CD8-positive, alpha-beta memory T cell (primary cell): ENCODE results near the gene RARG. TPM values are rescaled to one million over a fixed set of nuclear protein-coding genes. Genes with fewer than 3 reads are reported as not detected.

Experiments used
- CTCF ChIA-PET: fragments of 350-600 bp; sonication (Branson Sonifier 250); formaldehyde crosslinking; loops from one replicate; lab custom pipeline; 2021; ENCODE audit warnings: antibody characterized with exemption; lab: Charles Lee
- POLR2A ChIA-PET: fragments of 350-600 bp; sonication (Branson Sonifier 250); formaldehyde crosslinking; loops from one replicate; lab custom pipeline; 2021; ENCODE audit warnings: antibody characterized with exemption; lab: Charles Lee
- DNase-seq, 5 donors: peaks; one replicate each; pipeline versions ENCODE4 v3.0.0 to v3.0.0-alpha.2; 2020 to 2022; ENCODE audit warnings: mixed read lengths in 1 of 5
- H3K27ac ChIP-seq: one replicate; pipeline ENCODE4 v1.7.0; 2013; ENCODE audit warnings: low read depth, mild to moderate bottlenecking, low read length, moderate library complexity
- H3K27me3 ChIP-seq: 2 replicates; pipeline ENCODE4 v1.7.0; 2013; ENCODE audit warnings: low read length, mild to moderate bottlenecking; ENCODE audit not compliant: insufficient read depth, poor library complexity, severe bottlenecking
- H3K36me3 ChIP-seq: 2 replicates; pipeline ENCODE4 v1.7.0; 2013; ENCODE audit warnings: mild to moderate bottlenecking, low read length, moderate library complexity; ENCODE audit not compliant: insufficient read depth
- H3K4me1 ChIP-seq: 2 replicates; pipeline ENCODE4 v1.7.0; 2013; ENCODE audit warnings: mild to moderate bottlenecking, low read length, moderate library complexity; ENCODE audit not compliant: insufficient read depth
- H3K4me3 ChIP-seq: 2 replicates; pipeline ENCODE4 v1.7.0; 2013; ENCODE audit warnings: mild to moderate bottlenecking, low read length
- H3K9me3 ChIP-seq: 2 replicates; pipeline ENCODE4 v1.7.0; 2013; ENCODE audit warnings: mild to moderate bottlenecking, low read length
- H3K27ac Mint-ChIP-seq, 8 donors: one replicate each; pipeline ENCODE4 v1.8.0; 2020 to 2021; ENCODE audit warnings: mixed read lengths in 8 of 8, mild to moderate bottlenecking in 6 of 8, inconsistent platforms in 3 of 8, moderate library complexity in 3 of 8
- H3K27me3 Mint-ChIP-seq, 2 donors: one replicate each; pipeline ENCODE4 v1.8.0; 2020 to 2021; ENCODE audit warnings: mixed read lengths in 2 of 2, mild to moderate bottlenecking in 1 of 2, moderate library complexity in 1 of 2
- H3K36me3 Mint-ChIP-seq, 3 donors: one replicate each; pipeline ENCODE4 v1.8.0; 2020 to 2021; ENCODE audit warnings: mixed read lengths in 3 of 3, inconsistent platforms in 1 of 3, mild to moderate bottlenecking in 1 of 3
- H3K4me1 Mint-ChIP-seq, 3 donors: one replicate each; pipeline ENCODE4 v1.8.0; 2020 to 2021; ENCODE audit warnings: mixed read lengths in 3 of 3, inconsistent platforms in 1 of 3, mild to moderate bottlenecking in 1 of 3
- H3K4me3 Mint-ChIP-seq, 7 donors: one replicate each; pipeline ENCODE4 v1.8.0; 2020 to 2021; ENCODE audit warnings: mixed read lengths in 7 of 7, mild to moderate bottlenecking in 6 of 7, moderate library complexity in 4 of 7, inconsistent platforms in 2 of 7
- H3K9me3 Mint-ChIP-seq, 5 donors: one replicate each; pipeline ENCODE4 v1.8.0; 2020 to 2022; ENCODE audit warnings: mixed read lengths in 5 of 5, mild to moderate bottlenecking in 3 of 5, moderate library complexity in 2 of 5, inconsistent platforms in 1 of 5
- polyA plus RNA-seq: library from polyadenylated mRNA; unstranded; fragments of 300-500 nt; fragmentation: Illumina TruSeq; gene quantifications from one replicate; pipeline ENCODE4 v1.2.3, GENCODE V29; 2021
- total RNA-seq, 2 experiments: library from RNA; stranded (reverse); gene quantifications; one replicate each; pipeline ENCODE4 v1.2.3, GENCODE V29; 2021

RARG gene
- total and polyA plus RNA-seq, 3 experiments from 2014 or later: 15.4 to 68.4 (median 67.0) TPM

- Histone ChIP-seq H3K27ac (no peak overlapping the region), H3K4me1 (peaks cover 50% of the 10 kb centered on the region), H3K36me3 (no peaks in the 10 kb centered on the region), H3K4me3 (no peak overlapping the region), H3K9me3 (no peaks in the 10 kb centered on the region), H3K27me3 (no peaks in the 10 kb centered on the region)
- Mint-ChIP-seq H3K4me1 (peaks cover 60 to 84% (median 62%) of the 10 kb centered on the region in 3 donors), H3K36me3 (peaks cover 0 to 4% (median 4%) of the 10 kb centered on the region in 3 donors), H3K27me3 (no peaks in the 10 kb centered on the region), H3K9me3 (no peaks in the 10 kb centered on the region), H3K4me3 (peak overlapping the region in 3 of 7 donors; percentile 13 to 60 (median 19)), H3K27ac (peak overlapping the region in 7 of 8 donors; percentile 3 to 97 (median 73))
- POLR2A ChIA-PET: no interaction called here
- CTCF ChIA-PET: interaction anchor here (0.9 to 4.5 kb wide), 2 partner anchors 14 to 24 kb away, joined by 3 to 23 read pairs; no protein-coding TSS in a partner anchor
- DNase-seq: no peak
Measured at GRCh38 chr12:53226815-53227214, 5.2 kb downstream of the RARG start.

GRCh38 chr12:53225635-53226424 lies 6.2 kb downstream of the RARG start:
- no peaks in the 10 kb centered on the region for H3K9me3 Mint-ChIP-seq
- H3K27ac ChIP-seq: no peak overlapping the region
- no peak for DNase-seq
- H3K4me3 ChIP-seq: no peak overlapping the region
- peaks cover 0 to 7% (median 4%) of the 10 kb centered on the region in 3 donors for H3K36me3 Mint-ChIP-seq
- no peaks in the 10 kb centered on the region for H3K9me3 ChIP-seq
- peak overlapping the region; percentile 75 to 98 (median 88) for H3K27ac Mint-ChIP-seq
- no peaks in the 10 kb centered on the region for H3K27me3 Mint-ChIP-seq
- H3K4me3 Mint-ChIP-seq: peak overlapping the region in 5 of 7 donors; percentile 5 to 73 (median 64)
- ChIA-PET POLR2A (no interaction called here), CTCF (interaction anchor here (1.7 kb wide), 1 partner anchor 42 kb away, joined by 8 read pairs; the partner anchor contains the start of gene ESPL1)
- H3K4me1 Mint-ChIP-seq: peaks cover 64 to 80% (median 64%) of the 10 kb centered on the region in 3 donors
- H3K4me1 ChIP-seq: peaks cover 41% of the 10 kb centered on the region
- H3K27me3 ChIP-seq: no peaks in the 10 kb centered on the region
- no peaks in the 10 kb centered on the region for H3K36me3 ChIP-seq

DNA sequence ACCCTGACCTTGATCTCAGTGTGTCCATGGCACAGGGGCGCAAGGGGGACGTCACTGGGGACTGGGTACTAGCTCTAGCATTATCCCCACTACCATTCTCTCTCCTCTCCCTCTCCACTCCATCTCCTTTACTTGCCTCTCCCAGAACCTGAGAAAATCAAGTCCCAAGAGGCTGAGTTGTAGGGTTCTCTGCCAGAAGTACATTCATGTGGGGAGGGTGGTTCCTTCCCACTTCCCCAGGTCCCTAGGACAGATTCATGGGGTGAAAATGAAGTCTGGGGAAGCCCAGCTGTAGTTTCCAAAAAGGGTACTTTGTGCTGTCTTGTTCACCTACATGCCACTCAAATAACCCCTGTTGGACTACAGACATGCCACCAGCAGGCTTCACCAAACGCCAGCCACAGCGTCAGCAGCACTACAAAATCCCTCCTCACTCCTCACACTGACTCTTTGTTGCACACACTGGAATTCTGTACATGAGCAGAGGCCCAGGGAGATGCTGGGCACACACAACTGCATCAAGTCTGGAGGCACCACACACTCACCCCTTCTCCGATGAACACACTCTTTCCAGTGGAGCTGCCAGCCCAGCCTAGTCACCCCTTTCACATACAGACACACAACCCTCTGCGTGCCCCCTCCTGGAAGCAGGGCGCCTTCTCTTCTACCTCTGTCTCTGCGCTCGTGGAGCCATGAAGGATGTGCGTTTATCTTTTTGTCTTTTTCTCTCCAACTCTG lies 6.9 kb downstream of the RARG start:
- no peaks in the 10 kb centered on the region for H3K9me3 ChIP-seq
- H3K36me3 Mint-ChIP-seq: peaks cover 0 to 12% (median 4%) of the 10 kb centered on the region in 3 donors
- peak overlapping the region; percentile 75 to 98 (median 88) for H3K27ac Mint-ChIP-seq
- DNase-seq: no peak
- CTCF ChIA-PET: interaction anchor here (1.7 kb wide), 1 partner anchor 43 kb away, joined by 8 read pairs; the partner anchor contains the start of gene ESPL1
- H3K4me3 ChIP-seq: peak overlapping the region; percentile 10
- no peaks in the 10 kb centered on the region for H3K9me3 Mint-ChIP-seq
- POLR2A ChIA-PET: interaction anchor here (0.5 kb wide), 1 partner anchor 89 kb away, joined by 5 read pairs; no protein-coding TSS in a partner anchor
- peaks cover 63 to 77% (median 67%) of the 10 kb centered on the region in 3 donors for H3K4me1 Mint-ChIP-seq
- no peaks in the 10 kb centered on the region for H3K27me3 ChIP-seq
- peak overlapping the region; percentile 33 to 77 (median 47) for H3K4me3 Mint-ChIP-seq
- H3K36me3 ChIP-seq: no peaks in the 10 kb centered on the region
- H3K27me3 Mint-ChIP-seq: no peaks in the 10 kb centered on the region
- H3K27ac ChIP-seq: no peak overlapping the region
- peaks cover 41% of the 10 kb centered on the region for H3K4me1 ChIP-seq

- no peaks in the 10 kb centered on the region for H3K27me3 ChIP-seq
- H3K27ac ChIP-seq: no peak overlapping the region
- H3K9me3 Mint-ChIP-seq: no peaks in the 10 kb centered on the region
- peaks cover 59 to 74% (median 65%) of the 10 kb centered on the region in 3 donors for H3K4me1 Mint-ChIP-seq
- DNase-seq: no peak
- H3K36me3 ChIP-seq: no peaks in the 10 kb centered on the region
- no peaks in the 10 kb centered on the region for H3K9me3 ChIP-seq
- H3K27me3 Mint-ChIP-seq: no peaks in the 10 kb centered on the region
- peaks cover 41% of the 10 kb centered on the region for H3K4me1 ChIP-seq
- CTCF ChIA-PET: interaction anchor here (1.6 to 1.9 kb wide), 3 partner anchors 10 to 97 kb away, joined by 4 to 13 read pairs (median 8); partner anchors contain the start of genes AAAS and ESPL1
- H3K36me3 Mint-ChIP-seq: peaks cover 0 to 17% (median 4%) of the 10 kb centered on the region in 3 donors
- peak overlapping the region; percentile 10 for H3K4me3 ChIP-seq
- H3K4me3 Mint-ChIP-seq: peak overlapping the region; percentile 0 to 73 (median 66)
- POLR2A ChIA-PET: interaction anchor here (0.5 to 0.7 kb wide), 3 partner anchors 44 to 277 kb away, joined by 3 to 5 read pairs (median 5); partner anchors contain the start of genes CSAD, TARBP2 and ZNF740
- peak overlapping the region; percentile 76 to 97 (median 86) for H3K27ac Mint-ChIP-seq
Measured at GRCh38 chr12:53224061-53224896, 7.7 kb downstream of the RARG start.

- H3K27me3 Mint-ChIP-seq: no peaks in the 10 kb centered on the region
- CTCF ChIA-PET: interaction anchor here (0.7 to 1.9 kb wide), 4 partner anchors 10 to 98 kb away, joined by 4 to 13 read pairs (median 6); partner anchors contain the start of genes AAAS and ESPL1
- DNase-seq: peak in 2 of 5 donors; percentile 30 to 51
- H3K36me3 ChIP-seq: no peaks in the 10 kb centered on the region
- peaks cover 0 to 21% (median 4%) of the 10 kb centered on the region in 3 donors for H3K36me3 Mint-ChIP-seq
- peaks cover 61 to 77% (median 67%) of the 10 kb centered on the region in 3 donors for H3K4me1 Mint-ChIP-seq
- H3K4me1 ChIP-seq: peaks cover 46% of the 10 kb centered on the region
- no peaks in the 10 kb centered on the region for H3K9me3 ChIP-seq
- H3K27me3 ChIP-seq: no peaks in the 10 kb centered on the region
- peak overlapping the region; percentile 71 to 83 (median 82) for H3K4me3 Mint-ChIP-seq
- peak overlapping the region; percentile 8 for H3K4me3 ChIP-seq
- peak overlapping the region; percentile 79 to 98 (median 93) for H3K27ac Mint-ChIP-seq
- no peaks in the 10 kb centered on the region for H3K9me3 Mint-ChIP-seq
- POLR2A ChIA-PET: interaction anchor here (0.6 to 1.4 kb wide), 5 partner anchors 16 to 278 kb away, joined by 3 to 7 read pairs (median 5); partner anchors contain the start of genes CSAD, ITGB7, TARBP2 and ZNF740
- H3K27ac ChIP-seq: no peak overlapping the region
Measured at GRCh38 chr12:53223389-53224060, 8.5 kb downstream of the RARG start.

DNA sequence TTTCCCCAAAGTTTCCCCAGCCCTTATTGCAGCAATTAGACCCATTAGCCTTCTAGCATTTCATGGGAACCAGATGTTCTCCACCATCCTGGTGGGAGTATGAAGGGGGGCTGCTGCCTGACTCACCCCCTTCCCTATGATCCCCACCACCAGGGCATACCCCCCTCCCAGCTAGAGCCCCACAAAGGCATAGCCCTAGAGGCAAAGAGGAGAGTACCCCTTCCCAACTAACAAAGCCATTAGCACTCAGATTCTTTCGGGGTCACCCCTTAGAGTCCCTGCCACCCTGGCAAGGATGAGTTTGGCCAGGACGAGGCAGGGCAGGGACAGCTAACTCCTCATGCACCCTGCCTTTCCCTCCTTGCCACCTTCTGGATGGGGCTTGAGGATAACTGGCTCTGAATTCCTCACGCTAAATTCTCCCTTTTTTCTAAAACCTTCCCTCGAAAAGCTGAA lies 9.2 kb downstream of the RARG start:
- Histone ChIP-seq H3K4me1 (peaks cover 53% of the 10 kb centered on the region), H3K36me3 (no peaks in the 10 kb centered on the region), H3K27me3 (no peaks in the 10 kb centered on the region), H3K4me3 (no peak overlapping the region), H3K9me3 (no peaks in the 10 kb centered on the region), H3K27ac (no peak overlapping the region)
- POLR2A ChIA-PET: interaction anchor here (0.7 to 1.4 kb wide), 2 partner anchors 16 to 93 kb away, joined by 5 to 7 read pairs; partner anchors contain the start of gene ITGB7
- peak overlapping the region; percentile 79 to 98 (median 93) for H3K27ac Mint-ChIP-seq
- no peaks in the 10 kb centered on the region for H3K27me3 Mint-ChIP-seq
- H3K4me3 Mint-ChIP-seq: peak overlapping the region; percentile 61 to 85 (median 82)
- H3K4me1 Mint-ChIP-seq: peaks cover 64 to 77% (median 74%) of the 10 kb centered on the region in 3 donors
- peaks cover 0 to 21% (median 4%) of the 10 kb centered on the region in 3 donors for H3K36me3 Mint-ChIP-seq
- no peaks in the 10 kb centered on the region for H3K9me3 Mint-ChIP-seq
- CTCF ChIA-PET: interaction anchor here (0.7 to 1.9 kb wide), 4 partner anchors 9 to 98 kb away, joined by 4 to 13 read pairs (median 6); partner anchors contain the start of genes AAAS and ESPL1
- no peak for DNase-seq
